ENCODE results near the gene GNG3.
"Not testable (repeated sequence)": the region's sequence is repeated elsewhere in the genome, so short reads cannot be mapped to it uniquely, and the experiment has no call there.

GNG3 gene

GRCh38 chr11:62702246-62702645, 5.2 kb upstream of the GNG3 start:
- no peaks in the 10 kb centered on the region for H3K9me3 ChIP-seq
- no peaks in the 10 kb centered on the region; the same call in 1 of the 2 replicates for H3K4me1 ChIP-seq
- DNase-seq, result no peak
- no peaks in the 10 kb centered on the region for H3K27me3 ChIP-seq
- TF ChIP-seq CTCF (IDR thresholded peaks at IDR 0.05; ENCODE audit: low read depth, low read length), result no peak
- no peak overlapping the region for H3K4me3 ChIP-seq (ENCODE audit: low read depth, low read length)
- H3K36me3 ChIP-seq, result peaks cover 3% of the 10 kb centered on the region; the same call in 1 of the 2 replicates

GRCh38 chr11:62703921-62704320, 3.6 kb upstream of the GNG3 start:
- not testable (repeated sequence) for H3K27me3 ChIP-seq; H3K4me3 ChIP-seq (ENCODE audit: low read depth, low read length); H3K36me3 ChIP-seq

GRCh38 chr11:62705413-62705812, 2.1 kb upstream of the GNG3 start:
- DNase-seq, result peak; percentile 24
- no peaks in the 10 kb centered on the region for H3K9me3 ChIP-seq
- H3K4me3 ChIP-seq (ENCODE audit: low read depth, low read length), result peak overlapping the region; percentile 74
- peaks cover 8% of the 10 kb centered on the region for H3K4me1 ChIP-seq
- peaks cover 12% of the 10 kb centered on the region for H3K36me3 ChIP-seq
- H3K27me3 ChIP-seq, result no peaks in the 10 kb centered on the region
- no peak for TF ChIP-seq CTCF (IDR thresholded peaks at IDR 0.05; ENCODE audit: low read depth, low read length)

More at GRCh38 chr11:62703921-62704320, 3.6 kb upstream of the GNG3 start:
- not testable (repeated sequence) for DNase-seq, H3K4me1 ChIP-seq, H3K9me3 ChIP-seq

- Histone ChIP-seq H3K4me1 (peaks cover 8% of the 10 kb centered on the region), H3K9me3 (no peaks in the 10 kb centered on the region), H3K27me3 (no peaks in the 10 kb centered on the region), H3K4me3 (ENCODE audit: low read depth, low read length) (peak overlapping the region; percentile 74), H3K36me3 (peaks cover 14% of the 10 kb centered on the region)
- no peak for TF ChIP-seq CTCF (IDR thresholded peaks at IDR 0.05; ENCODE audit: low read depth, low read length)
- DNase-seq, result peak; percentile 93
Observed at GRCh38 chr11:62705880-62706849, 1.3 kb upstream of the GNG3 start.

- Histone ChIP-seq H3K36me3 (peaks cover 18% of the 10 kb centered on the region), H3K9me3 (no peaks in the 10 kb centered on the region), H3K4me1 (peaks cover 8% of the 10 kb centered on the region), H3K4me3 (ENCODE audit: low read depth, low read length) (peak overlapping the region; percentile 74), H3K27me3 (no peaks in the 10 kb centered on the region)
- no peak for DNase-seq
- TF ChIP-seq CTCF (IDR thresholded peaks at IDR 0.05; ENCODE audit: low read depth, low read length), result no peak
Observed at GRCh38 chr11:62706850-62707247, 627 bp upstream of the GNG3 start.

- Histone ChIP-seq H3K4me3 (ENCODE audit: low read depth, low read length) (peak overlapping the region; percentile 66), H3K36me3 (peaks cover 18% of the 10 kb centered on the region), H3K27me3 (no peaks in the 10 kb centered on the region), H3K9me3 (no peaks in the 10 kb centered on the region), H3K4me1 (peaks cover 8% of the 10 kb centered on the region)
- no peak for DNase-seq
- TF ChIP-seq CTCF (IDR thresholded peaks at IDR 0.05; ENCODE audit: low read depth, low read length), result no peak
Observed at GRCh38 chr11:62708392-62708791, 916 bp downstream of the GNG3 start.

All from BE2C (cell line).